ENCODE measurements around the gene ADCY3. TPM values are rescaled to one million over a fixed set of nuclear protein-coding genes. Genes with fewer than 3 reads are reported as not detected.

Gene ADCY3
- total RNA-seq, 1 experiment from 2014 or later, result 80.7 TPM

Small RNAs within 50 kb of the gene (small RNA-seq; reads per million reads assigned to genes)
- gene AC013267.1 (not detected), gene RF00016 (not detected)

Other genes starting within 250 kb of the ADCY3 start
- gene PTRHD1, start 126.8 kb downstream of the ADCY3 start, total RNA-seq (2014; rRNA removed; shearing (Covaris generic)), result 57.9 and 58.1 TPM in 2 replicates
- 24.2 and 30.8 TPM in 2 replicates for gene CENPO, start 126.8 kb downstream of the ADCY3 start, total RNA-seq (2014; rRNA removed; shearing (Covaris generic))
- 0.89 and 0.92 TPM in 2 replicates for gene DNAJC27, start 51.7 kb upstream of the ADCY3 start, total RNA-seq (2014; rRNA removed; shearing (Covaris generic))
- gene EFR3B, start 121.8 kb upstream of the ADCY3 start, total RNA-seq (2014; rRNA removed; shearing (Covaris generic)), result 0.05 and 0.21 TPM in 2 replicates
- not detected in 2 replicates for gene POMC, start 248.3 kb upstream of the ADCY3 start, total RNA-seq (2014; rRNA removed; shearing (Covaris generic))

Measured in HT-29 (cell line).